HG03521 (cell line): ENCODE results near the gene CD151.

Experiments used
- ATAC-seq: cut with Tn5 transposase; IDR thresholded peaks from one replicate; pipeline ENCODE4 v1.9.1; 2021; ENCODE audit warnings: mild to moderate bottlenecking, moderate library complexity; ENCODE audit not compliant: unreplicated experiment

CD151 gene

GRCh38 chr11:869399-870126 is 36.8 kb downstream of the CD151 start:
- no peak for ATAC-seq

- ATAC-seq = no peak
Measured at GRCh38 chr11:870127-870413, 37.3 kb downstream of the CD151 start.

DNA sequence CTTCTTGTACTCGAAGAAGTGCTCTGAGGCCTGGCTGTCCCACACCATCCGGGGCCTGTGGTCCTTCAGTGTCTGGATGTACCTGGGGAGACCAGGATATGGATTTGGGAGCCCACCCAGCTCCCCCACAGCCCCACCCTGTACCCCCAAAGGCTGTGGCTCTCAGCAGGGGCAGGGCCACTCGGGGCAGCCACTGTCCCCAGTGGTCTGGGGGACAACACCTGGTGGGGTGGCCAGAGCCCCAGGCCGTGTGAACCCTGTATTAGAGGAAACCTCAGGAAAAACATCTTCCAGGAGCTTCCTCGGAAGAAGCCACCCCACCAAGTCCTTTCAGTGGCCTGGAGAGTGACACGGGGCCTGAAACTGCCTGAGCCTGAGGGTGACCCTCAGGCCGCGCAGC is 37.7 kb downstream of the CD151 start:
- no peak for ATAC-seq

DNA sequence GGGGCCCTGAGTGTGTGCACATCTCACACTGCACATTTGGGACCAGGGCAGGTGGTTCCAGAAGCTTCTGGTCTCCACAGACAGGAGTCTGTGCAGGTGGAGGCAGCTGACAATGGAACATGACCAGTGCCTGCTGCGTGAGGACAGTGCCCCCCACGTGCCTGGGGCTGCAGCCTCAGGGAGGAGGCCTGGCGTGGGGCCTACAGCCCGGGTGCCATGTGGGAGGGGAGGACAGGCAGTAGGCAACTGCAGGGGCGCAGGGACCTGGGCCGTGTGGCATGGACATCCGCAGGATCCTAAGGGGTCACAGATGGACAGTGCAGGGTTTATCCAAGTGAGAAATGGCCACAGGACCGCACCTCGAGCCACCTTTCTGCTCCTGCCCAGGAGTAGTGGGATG is 38.7 kb downstream of the CD151 start:
- ATAC-seq = no peak

GRCh38 chr11:872799-873198 is 40.0 kb downstream of the CD151 start:
- no peak for ATAC-seq

DNA sequence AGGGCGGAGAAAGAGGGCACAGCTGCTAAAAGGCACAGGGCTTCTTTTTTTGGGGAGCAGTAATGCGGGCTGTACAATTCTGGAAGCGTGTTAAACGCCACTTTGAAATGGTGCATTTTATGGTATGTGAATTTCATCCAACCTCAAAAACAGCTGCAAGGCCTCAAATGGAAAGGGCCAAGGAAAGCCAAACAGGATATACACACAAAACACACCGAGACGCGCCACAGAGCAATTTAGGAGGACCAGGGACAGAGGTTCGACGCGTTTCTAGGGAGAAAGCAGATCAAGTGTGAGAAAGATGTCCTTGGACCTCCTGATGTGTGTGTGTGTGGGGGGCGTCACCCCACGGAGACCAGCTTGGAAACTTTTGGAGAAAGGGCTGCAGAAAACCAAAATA is 41.0 kb downstream of the CD151 start:
- ATAC-seq = no peak

GRCh38 chr11:875203-875602 is 42.5 kb downstream of the CD151 start:
- ATAC-seq = no peak

DNA sequence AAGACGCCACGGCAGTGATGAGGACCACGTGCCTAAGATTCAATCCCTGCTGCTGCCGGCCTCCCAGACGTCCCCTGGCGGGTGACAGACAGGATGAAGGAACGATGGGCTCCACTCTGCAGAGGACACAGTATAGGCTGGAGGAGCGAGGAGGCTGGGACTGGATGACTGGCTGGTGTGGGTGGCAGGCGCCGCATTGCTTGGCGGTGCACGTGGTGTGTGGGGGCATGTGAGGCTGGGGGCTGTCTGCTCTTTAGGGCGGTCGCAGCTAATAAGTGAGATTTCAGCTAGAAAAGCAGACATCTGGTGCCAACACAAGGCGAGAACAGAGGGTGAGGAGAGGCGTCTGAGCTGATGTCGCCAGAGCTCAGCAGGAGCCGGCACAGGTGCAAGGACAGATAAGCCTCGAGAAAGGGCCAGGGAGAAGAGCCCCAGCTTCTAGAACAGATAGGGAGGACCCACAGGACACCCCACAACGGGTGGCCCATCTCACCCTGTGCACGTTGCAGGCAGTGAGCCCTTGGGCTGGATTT is 43.1 kb downstream of the CD151 start:
- no peak for ATAC-seq

DNA sequence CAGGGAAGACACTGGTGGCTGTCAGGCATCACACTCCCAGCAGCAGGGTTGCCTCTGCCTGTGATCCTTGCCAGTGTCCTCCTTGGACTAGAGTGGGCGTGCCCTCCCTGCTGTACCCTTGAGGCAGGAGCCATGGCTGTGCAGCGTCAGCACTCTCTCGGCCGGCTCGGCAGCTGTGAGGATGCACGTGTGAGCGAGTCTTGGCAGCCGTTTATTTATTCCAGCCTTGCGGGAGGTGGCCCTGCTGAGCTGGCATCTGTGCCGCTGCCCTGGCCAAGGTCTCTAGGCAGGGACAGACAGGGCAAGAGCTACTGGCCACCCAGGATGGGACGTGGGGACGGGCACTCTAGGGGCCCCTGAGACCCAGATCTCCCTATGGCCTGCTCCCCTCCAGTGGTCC is 43.8 kb downstream of the CD151 start:
- ATAC-seq = no peak

DNA sequence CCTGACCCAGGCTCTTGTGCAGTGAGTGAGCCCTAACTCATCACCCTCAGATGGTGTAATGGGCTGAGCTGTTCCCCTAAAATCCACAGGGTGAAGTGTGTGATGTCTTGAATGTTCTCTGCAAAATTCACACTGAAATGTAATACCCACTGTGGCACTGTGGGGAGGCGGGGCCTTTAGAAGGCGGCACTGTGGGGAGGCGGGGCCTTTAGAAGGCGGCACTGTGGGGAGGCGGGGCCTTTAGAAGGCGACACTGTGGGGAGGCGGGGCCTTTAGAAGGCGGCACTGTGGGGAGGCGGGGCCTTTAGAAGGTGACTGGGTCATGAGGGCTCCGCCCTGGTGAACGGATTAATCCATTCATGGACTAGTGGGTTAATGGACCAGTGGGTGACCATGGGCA is 44.8 kb downstream of the CD151 start:
- no peak for ATAC-seq

GRCh38 chr11:880447-880846 is 47.7 kb downstream of the CD151 start:
- no peak for ATAC-seq

DNA sequence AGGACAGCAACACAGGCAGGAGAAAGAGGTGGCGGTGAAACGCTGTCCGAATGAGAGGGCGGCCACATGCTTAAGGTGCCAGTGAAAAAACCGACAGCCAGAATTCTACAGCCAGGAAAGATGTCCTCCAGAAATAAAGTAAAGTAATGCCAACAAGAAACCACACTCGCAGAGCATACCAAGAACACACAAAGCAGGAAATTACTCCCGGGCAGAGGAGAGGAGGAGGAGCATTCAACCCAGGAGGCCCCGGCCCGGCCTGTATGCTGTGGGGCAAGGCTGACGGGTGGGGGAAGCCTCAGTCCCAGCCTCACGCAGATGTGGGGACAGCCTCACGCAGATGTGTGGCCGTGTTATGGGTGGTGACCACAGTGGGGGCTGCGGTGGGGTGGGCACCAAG is 49.8 kb downstream of the CD151 start:
- no peak for ATAC-seq

- no peak for ATAC-seq
Measured at GRCh38 chr11:883527-883926, 50.8 kb downstream of the CD151 start.

- no peak for ATAC-seq
Measured at GRCh38 chr11:884578-885070, 51.9 kb downstream of the CD151 start.

GRCh38 chr11:886568-886967 is 53.8 kb downstream of the CD151 start:
- ATAC-seq = no peak

GRCh38 chr11:887589-887988 is 54.8 kb downstream of the CD151 start:
- ATAC-seq = no peak
